ENCODE measurements around the gene ZFHX2.

ZFHX2 gene

DNA sequence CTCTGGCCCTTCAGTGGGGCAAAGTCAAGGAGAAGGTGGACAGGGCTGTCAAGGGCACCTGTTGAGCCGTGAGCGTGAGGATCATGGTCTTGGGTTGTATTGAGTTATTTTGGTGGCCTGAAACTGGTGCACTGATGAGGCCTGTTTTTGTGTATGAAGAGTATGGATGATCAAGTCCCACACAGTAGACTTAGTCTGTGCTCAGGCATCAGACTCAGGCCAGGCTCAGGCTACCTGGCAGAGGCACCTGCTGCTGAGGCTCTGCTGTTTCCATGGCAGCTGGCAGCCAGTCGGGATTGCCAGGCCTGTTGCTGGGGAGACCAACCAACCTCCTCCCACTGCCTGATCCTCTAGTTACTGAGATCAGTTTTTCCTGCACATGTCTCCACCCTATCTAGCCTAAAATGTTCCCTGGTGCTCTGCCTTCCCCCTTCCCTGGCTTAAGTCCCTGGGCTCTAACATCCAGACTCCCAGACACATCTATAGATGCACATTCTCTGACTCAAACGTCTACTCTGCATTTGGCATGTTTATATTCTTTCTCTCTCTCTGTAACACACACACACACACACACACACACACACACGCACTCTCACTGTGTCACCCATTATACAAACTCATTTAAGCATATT, 21.9 kb upstream of the ZFHX2 start:
- H3K4me3 ChIP-seq (ENCODE audit: low read depth, low read length) = no peak overlapping the region

DNA sequence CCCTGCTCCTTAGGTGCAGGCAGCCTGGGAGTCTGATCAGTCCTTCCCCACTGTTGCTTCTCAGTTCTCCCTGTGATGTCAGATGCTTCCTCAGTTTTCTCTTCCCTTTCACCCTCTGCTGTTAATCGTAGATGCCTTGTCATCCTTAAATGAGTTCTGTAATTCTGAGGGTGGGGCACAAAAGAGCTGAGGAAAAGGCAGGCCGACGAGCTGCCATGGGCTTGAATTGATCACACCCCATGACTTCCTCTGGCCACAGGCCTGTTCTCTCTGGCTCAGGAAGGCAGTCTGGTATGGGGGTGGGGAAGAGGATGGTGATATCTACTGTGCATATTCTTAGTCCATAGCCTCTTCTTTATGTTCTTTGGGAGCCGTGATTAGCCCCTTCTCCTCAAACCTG, 21.3 kb upstream of the ZFHX2 start:
- no peak overlapping the region for H3K4me3 ChIP-seq (ENCODE audit: low read depth, low read length)

GRCh38 chr14:23572524-23572828, 20.9 kb upstream of the ZFHX2 start:
- no peak overlapping the region for H3K4me3 ChIP-seq (ENCODE audit: low read depth, low read length)

GRCh38 chr14:23571701-23572523, 20.3 kb upstream of the ZFHX2 start:
- H3K4me3 ChIP-seq (ENCODE audit: low read depth, low read length) = no peak overlapping the region

DNA sequence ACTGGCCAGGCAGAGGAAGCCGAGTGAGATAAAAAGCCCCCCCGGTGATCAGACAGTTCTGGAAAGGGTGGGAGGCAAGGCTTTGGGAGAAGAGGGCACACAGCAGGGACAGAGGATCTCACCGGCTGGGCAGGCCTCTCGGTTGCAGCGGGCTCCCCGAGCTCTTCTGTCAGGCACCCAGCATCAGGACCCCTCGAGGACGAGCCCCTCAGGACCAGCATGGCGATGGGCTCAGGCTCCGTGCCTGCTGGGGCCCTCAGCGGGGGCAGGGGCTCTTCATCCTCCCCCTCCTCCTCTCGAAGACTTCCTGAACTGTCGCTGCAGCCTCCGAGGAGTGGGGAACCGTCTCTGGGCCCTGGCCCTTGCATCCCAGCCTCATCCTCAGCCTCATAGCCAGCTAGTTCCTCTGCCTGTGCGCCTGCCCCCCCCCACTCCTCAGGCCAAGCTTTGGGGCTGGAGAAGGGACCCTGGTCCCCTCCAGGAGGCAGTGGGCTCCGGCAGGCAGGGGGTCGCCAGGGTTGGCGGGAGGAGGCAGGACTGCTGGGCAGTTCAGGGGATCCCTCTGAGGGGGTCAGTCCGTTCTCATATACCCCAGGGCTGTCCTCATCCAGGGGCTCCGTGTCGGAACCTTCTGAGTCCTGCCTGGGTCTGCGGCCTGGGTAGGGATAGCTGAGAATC, 19.4 kb upstream of the ZFHX2 start:
- H3K4me3 ChIP-seq (ENCODE audit: low read depth, low read length) = no peak overlapping the region

DNA sequence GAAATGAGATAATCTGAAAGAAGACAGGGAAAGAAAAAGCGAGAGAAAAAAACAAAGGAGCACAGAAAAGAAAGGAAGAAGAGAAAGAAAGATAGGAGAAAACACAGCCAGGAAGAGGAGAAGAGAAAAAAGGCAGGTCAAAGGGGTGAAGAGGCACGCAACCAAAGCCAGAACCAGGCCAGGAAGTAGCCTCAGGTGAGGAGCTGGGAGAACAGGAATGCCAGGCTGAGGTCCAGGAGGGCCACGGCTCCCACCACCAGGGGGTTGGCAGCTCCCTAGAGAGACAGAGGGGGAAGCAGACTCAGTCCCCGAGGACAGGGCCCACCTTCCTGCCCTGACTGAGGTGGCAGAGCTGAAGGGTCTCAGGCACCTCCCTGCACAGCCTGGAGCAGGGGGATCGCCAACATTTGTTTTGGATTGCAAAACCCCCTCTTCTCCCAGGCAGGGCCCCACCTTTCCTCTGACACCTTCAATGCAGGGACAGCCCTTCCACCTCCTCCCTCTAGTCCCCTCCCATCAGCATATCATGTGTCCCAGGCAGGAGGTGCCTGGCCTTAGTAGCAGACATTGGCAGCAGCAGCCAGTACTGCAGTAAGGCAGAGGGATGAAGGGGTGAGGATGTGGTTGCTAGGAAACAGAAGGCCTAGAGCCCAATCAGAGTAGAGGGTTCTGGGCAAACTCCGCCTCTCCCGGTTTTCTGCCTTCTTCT, 18.0 kb upstream of the ZFHX2 start:
- no peak overlapping the region for H3K4me3 ChIP-seq (ENCODE audit: low read depth, low read length)

GRCh38 chr14:23568600-23569331, 17.2 kb upstream of the ZFHX2 start:
- H3K4me3 ChIP-seq (ENCODE audit: low read depth, low read length) = no peak overlapping the region

DNA sequence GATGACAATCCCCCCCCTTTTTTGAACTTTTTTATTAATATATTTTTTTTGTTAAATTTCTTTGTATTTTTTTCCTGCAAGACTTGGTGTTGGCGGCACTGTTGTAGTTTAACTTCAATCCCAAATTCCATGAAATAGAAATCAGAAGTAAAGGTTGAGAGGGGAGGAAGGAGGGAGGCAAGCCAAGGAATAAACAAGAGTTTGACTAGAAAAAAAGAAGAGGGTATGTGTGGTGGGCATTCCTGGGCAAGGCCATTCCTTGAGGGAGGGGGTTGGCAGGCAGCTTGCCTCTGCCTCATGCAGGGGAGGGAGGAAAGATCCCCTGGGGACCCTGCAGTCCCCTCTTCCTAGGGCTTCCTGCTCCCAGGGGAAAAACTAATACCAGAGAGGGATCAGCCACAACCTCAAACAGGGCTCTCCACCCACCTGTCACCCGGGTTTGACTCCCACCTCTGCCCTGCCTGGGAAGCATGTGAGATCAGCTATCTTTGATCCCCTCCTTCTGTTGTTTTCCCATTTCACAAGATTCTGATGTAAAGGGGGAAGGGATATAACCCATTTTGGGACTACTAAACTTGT, 16.5 kb upstream of the ZFHX2 start:
- H3K4me3 ChIP-seq (ENCODE audit: low read depth, low read length) = no peak overlapping the region

GRCh38 chr14:23567186-23568020, 15.8 kb upstream of the ZFHX2 start, which contains the start of gene AP1G2:
AP1G2 (minus strand) TSS chr14:23567791; CDS start chr14:23567314, 477 bp downstream.
- peak within 1 kb of the TSS; percentile 83 for H3K4me3 ChIP-seq (ENCODE audit: low read depth, low read length)

GRCh38 chr14:23566778-23567185, 15.2 kb upstream of the ZFHX2 start:
- H3K4me3 ChIP-seq (ENCODE audit: low read depth, low read length) = peak overlapping the region; percentile 83

GRCh38 chr14:23566112-23566777, 14.7 kb upstream of the ZFHX2 start:
- H3K4me3 ChIP-seq (ENCODE audit: low read depth, low read length) = no peak overlapping the region

DNA sequence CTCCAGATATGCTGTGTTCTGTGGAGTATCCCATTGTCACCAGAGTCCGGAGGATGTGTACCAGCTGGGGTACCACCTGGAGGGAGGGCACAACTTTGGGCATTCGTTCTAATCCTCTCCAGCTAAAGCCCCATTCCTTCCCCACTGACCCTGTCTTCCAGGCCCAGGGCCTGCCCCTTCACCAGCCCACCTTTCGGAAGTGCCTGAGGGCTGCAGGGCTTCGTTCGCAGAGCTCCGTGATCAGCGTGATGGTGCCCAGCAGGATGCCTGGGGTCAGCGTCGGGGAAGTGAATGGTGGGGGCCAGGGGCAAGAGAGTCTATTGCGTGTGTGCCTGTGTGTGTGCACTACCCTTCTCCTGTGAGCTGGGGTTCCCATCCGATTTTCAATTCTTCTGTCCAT, 14.1 kb upstream of the ZFHX2 start:
- H3K4me3 ChIP-seq (ENCODE audit: low read depth, low read length) = no peak overlapping the region

- no peak overlapping the region for H3K4me3 ChIP-seq (ENCODE audit: low read depth, low read length)
Measured at GRCh38 chr14:23564876-23565275, 13.3 kb upstream of the ZFHX2 start.

GRCh38 chr14:23564181-23564812, 12.7 kb upstream of the ZFHX2 start:
- no peak overlapping the region for H3K4me3 ChIP-seq (ENCODE audit: low read depth, low read length)

DNA sequence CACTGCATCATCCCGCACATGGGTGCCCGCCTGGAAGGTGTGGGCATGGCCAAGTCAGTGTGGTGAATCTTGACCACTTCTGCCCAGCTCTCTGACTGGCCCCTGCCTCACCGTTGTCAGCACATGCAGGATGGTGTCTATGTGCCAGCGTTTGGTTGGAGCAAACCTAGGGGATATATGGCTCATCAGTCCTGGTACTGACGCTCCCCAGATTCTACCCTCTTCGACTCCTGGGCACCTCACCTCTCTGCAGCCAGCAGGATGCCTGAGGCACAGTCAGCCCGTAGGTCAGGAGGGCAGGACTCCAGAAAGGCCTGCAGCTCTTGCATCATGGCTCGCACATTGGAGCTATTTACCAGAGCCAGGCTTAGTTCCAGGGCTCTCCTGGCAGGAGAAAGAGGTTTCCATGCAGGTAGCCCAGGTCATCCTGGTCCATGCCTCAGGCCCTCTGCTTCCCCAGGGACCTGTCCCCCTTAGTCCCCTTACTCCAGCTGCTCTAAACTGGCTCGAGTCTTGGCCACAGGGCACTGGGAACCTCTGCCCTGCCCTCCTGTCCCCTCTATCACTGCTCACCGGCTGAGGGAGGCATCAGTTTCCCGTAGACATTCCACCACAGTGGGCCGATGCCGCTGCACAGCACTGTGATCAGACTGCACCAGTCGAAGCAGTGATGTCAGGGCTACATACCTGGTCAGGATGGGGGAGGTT, 12.1 kb upstream of the ZFHX2 start:
- H3K4me3 ChIP-seq (ENCODE audit: low read depth, low read length) = no peak overlapping the region

DNA sequence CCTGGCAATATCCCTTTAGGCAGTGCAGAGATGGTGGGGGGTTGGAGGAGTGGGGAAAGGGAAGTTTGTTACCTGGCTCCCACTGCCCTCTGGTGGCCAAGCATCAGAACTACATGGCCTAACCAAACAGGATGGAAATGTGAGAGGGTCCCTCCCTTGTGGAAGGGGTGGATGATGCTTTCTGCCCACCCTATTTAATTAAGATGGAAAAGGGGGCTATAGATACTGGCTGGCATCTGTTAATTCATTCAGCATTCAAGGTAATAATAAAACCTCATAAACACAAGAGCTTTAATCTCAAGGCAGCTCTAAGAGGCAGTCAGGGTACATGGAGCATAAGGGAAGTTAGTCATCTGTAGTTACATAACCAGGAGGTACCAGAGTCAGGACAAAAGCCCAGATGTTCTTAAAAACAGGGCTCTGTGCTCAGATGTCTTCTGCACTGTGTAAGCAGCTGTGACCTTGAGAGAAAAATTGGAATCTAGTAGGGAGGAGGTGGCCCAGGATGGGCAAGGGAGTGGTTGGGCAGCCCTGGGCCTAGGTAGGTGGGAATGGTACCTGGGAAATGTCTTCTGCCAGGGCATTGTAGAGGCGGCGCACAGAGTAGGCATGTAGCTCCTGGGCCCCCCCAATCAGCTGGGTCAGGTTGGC, 11.4 kb upstream of the ZFHX2 start:
- no peak overlapping the region for H3K4me3 ChIP-seq (ENCODE audit: low read depth, low read length)
